Measurements from ENCODE around the gene RFX4.
A peak's percentile ranks its signal among the peaks of the same experiment; 100 is the strongest.
"Not testable (repeated sequence)": the region's sequence is repeated elsewhere in the genome, so short reads cannot be mapped to it uniquely, and the experiment has no call there.

RFX4 gene

GRCh38 chr12:106647793-106648514 is 65.2 kb downstream of the RFX4 start:
- DNase-seq, result no peak

GRCh38 chr12:106648736-106649135 is 65.9 kb downstream of the RFX4 start:
- DNase-seq, result no peak

GRCh38 chr12:106651552-106651951 is 68.7 kb downstream of the RFX4 start:
- no peak for DNase-seq

GRCh38 chr12:106652510-106653015 is 69.8 kb downstream of the RFX4 start:
- no peak for DNase-seq

- DNase-seq, result no peak
Observed at GRCh38 chr12:106655577-106655976, 72.8 kb downstream of the RFX4 start.

GRCh38 chr12:106657488-106657887 is 74.7 kb downstream of the RFX4 start:
- DNase-seq, result no peak

- DNase-seq, result no peak
Observed at GRCh38 chr12:106663385-106663784, 80.6 kb downstream of the RFX4 start.

GRCh38 chr12:106669216-106669615 is 86.4 kb downstream of the RFX4 start:
- no peak for DNase-seq

- no peak for DNase-seq
Observed at GRCh38 chr12:106670131-106670530, 87.3 kb downstream of the RFX4 start.

GRCh38 chr12:106671840-106672239 is 89.0 kb downstream of the RFX4 start:
- DNase-seq, result no peak

- DNase-seq, result no peak
Observed at GRCh38 chr12:106672314-106673025, 89.7 kb downstream of the RFX4 start.

GRCh38 chr12:106673141-106673540 is 90.3 kb downstream of the RFX4 start:
- no peak for DNase-seq

GRCh38 chr12:106675651-106676435 is 93.0 kb downstream of the RFX4 start:
- DNase-seq, result no peak

- no peak for DNase-seq
Observed at GRCh38 chr12:106679574-106679973, 96.8 kb downstream of the RFX4 start.

GRCh38 chr12:106680280-106680679 is 97.5 kb downstream of the RFX4 start:
- no peak for DNase-seq

GRCh38 chr12:106681210-106681609 is 98.4 kb downstream of the RFX4 start:
- no peak for DNase-seq

- DNase-seq, result peak; percentile 29 to 38
Observed at GRCh38 chr12:106682594-106683234, 99.9 kb downstream of the RFX4 start.

- DNase-seq, result no peak
Observed at GRCh38 chr12:106684497-106684896, 101.7 kb downstream of the RFX4 start.

GRCh38 chr12:106685381-106685780 is 102.6 kb downstream of the RFX4 start:
- DNase-seq, result no peak

- DNase-seq, result no peak
Observed at GRCh38 chr12:106687672-106688071, 104.9 kb downstream of the RFX4 start.

GRCh38 chr12:106690569-106691305 is 107.9 kb downstream of the RFX4 start:
- no peak for DNase-seq

- not testable (repeated sequence) for DNase-seq
Observed at GRCh38 chr12:106692033-106692432, 109.2 kb downstream of the RFX4 start.

Data from AML-193 (cell line).